ENCODE data around the gene TTC19.

- no peak for TF ChIP-seq CTCF (IDR thresholded peaks at IDR 0.05; ENCODE audit: low read depth, low read length)
- no peak for TF ChIP-seq EZH2phosphoT487 (IDR thresholded peaks at IDR 0.05; ENCODE audit: low read depth)
These were observed 1.5 kb upstream of the TTC19 start for GRCh38 chr17:15998031-15998562.

Measured in OCI-LY3 (cell line).